ENCODE results near the gene DAB1.

The DAB1 gene

DNA sequence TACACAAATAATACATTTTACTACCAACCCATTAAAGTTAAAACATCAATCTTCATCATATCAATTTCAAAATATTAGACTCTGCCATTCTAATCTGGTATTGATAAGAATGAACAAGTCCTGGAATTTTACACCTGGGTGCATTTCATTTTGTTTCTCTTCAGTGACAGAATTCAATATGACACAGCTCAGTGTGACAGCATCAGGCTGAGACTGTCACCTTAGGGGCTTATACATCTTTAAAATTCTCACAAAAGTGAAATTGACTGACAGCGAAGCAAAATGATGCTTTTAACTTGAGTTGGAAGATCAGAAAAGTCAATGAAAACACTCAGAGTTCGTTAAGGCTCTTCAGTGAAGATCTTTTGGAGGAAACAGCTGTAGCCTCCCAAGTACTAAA lies 213.0 kb downstream of the DAB1 start:
- TF ChIP-seq, protein P1, sequence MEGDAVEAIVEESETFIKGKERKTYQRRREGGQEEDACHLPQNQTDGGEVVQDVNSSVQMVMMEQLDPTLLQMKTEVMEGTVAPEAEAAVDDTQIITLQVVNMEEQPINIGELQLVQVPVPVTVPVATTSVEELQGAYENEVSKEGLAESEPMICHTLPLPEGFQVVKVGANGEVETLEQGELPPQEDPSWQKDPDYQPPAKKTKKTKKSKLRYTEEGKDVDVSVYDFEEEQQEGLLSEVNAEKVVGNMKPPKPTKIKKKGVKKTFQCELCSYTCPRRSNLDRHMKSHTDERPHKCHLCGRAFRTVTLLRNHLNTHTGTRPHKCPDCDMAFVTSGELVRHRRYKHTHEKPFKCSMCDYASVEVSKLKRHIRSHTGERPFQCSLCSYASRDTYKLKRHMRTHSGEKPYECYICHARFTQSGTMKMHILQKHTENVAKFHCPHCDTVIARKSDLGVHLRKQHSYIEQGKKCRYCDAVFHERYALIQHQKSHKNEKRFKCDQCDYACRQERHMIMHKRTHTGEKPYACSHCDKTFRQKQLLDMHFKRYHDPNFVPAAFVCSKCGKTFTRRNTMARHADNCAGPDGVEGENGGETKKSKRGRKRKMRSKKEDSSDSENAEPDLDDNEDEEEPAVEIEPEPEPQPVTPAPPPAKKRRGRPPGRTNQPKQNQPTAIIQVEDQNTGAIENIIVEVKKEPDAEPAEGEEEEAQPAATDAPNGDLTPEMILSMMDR (conservative IDR thresholded peaks at IDR 0.05): no peak
- H3K27ac ChIP-seq: no peak overlapping the region

DNA sequence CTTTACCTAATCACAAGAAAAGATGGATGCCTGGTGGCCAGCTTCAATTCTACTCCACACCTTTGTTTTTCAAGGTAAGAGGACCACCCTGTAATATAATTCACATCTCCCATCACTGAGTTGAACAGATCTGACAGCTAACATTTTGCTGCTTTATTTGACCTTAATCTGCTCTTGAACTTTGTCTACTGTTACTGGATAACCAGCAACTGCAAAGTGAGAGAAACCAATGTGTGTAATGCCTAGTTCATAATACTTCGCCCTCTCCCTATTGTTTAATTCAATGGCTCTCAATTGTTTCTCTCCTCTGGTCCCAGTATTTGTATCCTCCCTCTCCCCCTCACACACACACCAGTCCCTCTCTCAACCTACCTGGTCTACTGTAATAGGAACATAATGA lies 214.4 kb downstream of the DAB1 start:
- H3K27ac ChIP-seq: no peak overlapping the region
- TF ChIP-seq, protein P1 (conservative IDR thresholded peaks at IDR 0.05): no peak

DNA sequence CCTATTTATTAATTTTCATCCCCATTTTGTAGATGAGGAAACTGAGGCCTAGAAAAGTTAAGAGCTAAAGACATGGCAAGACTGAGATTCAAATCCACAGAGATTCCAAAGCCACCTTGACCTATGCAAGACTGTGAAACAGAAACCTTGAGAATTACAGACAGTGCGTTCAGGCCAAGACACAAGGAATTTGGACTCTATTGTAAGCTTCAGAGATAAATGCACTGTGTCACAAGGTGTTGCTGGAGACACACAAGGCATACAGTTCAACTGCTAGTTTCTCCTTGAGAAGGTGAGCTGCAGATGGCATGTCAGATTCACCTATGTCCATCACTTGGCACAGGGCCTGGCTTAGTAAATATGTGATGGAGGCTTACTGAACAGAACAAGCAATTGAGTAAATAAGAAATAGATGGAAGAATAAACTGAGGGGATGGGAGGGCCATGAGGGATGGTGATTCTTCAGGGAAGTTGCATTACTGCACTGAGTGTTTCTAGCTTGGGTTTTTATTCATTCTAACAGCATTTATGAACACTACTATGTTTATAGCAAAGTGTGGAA lies 215.0 kb downstream of the DAB1 start:
- H3K27ac ChIP-seq: no peak overlapping the region
- TF ChIP-seq, protein P1 (conservative IDR thresholded peaks at IDR 0.05): no peak; the same call in 1 of the 2 replicates

DNA sequence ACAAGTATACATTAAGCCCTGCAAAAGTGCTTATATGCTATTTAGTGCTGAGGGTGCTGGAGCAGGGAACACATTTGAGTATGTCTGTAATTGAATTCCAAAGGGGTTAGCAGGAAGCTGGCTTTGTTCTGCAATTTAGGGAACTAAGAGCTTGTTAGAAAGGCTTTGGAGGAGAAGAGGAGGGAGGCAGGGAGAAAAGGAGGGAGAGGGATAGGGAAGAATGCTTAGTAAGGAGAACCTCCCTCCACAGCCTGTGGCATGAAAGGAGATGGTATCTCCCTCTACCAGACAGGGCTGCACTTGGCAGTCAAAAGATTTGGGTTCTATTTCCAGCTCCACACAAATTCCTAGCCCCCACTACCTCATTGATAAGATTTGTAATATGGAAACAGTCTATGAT lies 217.8 kb downstream of the DAB1 start:
- TF ChIP-seq, protein P1 (conservative IDR thresholded peaks at IDR 0.05): no peak
- no peak overlapping the region for H3K27ac ChIP-seq

DNA sequence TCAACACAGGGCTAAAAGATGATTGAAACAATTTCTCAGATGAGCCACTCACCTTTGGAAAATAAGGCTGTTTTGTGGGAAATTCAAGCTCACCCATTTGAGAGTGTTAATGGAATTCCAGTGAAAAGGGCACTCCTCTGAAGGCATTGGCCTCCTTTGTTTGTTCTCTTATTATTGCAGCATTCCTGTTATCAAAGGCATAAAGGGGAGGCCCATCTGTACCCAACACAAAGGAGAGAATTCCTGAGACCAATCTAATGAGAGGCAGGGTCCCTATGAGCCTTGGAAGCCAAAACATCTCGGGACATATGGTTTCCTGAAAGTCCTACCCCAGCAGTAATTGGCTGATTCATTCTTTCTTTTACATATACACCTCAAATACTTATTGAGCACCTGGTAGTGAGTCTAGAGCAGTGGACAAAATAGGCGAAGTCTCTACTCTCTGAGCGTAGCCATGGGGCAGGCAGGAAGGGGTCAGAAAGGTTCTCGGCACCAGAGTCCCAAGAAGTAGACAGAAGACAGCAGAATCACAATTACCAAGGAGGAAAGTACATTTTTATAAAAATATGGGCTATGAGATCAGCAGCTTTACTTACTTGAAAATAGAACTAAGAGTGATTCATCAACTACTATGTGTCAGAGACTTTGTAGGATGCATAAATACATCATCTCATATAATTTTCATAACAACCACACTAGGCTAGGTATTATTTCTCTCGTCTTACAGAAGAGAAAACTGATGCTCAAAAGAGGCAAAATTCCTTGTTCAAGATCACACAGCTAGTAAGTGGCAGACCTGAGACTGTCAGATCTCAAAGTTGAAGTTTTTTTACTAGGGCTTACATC lies 218.7 kb downstream of the DAB1 start:
- H3K27ac ChIP-seq: no peak overlapping the region
- TF ChIP-seq, protein P1 (conservative IDR thresholded peaks at IDR 0.05): no peak

DNA sequence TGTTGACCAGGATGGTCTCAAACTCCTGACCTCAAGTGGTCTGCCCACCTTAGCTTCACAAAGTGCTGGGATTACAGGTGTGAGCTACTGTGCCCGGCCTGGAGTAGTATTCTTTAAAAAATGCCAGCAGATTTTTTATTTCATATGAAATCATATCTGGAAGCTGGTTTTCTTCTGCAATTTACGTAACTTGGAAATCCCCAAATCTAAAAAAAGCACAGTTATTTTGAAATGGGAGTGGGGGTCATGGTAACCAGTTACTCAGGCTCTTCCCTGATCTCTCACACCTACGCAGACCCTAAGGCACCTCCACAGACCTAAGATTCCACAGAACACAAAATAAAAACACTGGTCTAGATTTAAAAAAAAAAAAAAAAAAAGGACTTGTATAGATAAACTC lies 219.8 kb downstream of the DAB1 start:
- H3K27ac ChIP-seq: no peak overlapping the region
- TF ChIP-seq, protein P1 (conservative IDR thresholded peaks at IDR 0.05): no peak

DNA sequence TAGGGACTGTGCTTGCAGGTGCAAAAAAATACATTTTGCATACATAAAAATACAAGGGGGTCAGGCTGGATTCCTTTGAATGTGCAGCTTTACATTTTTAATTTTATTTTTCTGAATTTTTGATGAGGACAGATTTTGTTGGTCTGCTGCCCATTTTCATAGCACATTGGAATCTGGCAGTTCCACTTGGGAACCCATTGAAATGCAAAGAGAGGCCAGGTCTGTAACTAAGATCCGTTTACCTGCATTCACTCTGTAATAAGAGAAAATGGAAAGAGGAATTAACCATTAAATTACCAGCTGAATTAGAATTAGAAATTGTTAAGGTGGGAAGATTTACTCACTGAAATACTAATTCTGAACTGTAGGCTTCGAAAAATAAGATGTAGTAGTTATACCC lies 221.6 kb downstream of the DAB1 start:
- TF ChIP-seq, protein P1 (conservative IDR thresholded peaks at IDR 0.05): no peak
- H3K27ac ChIP-seq: no peak overlapping the region

All from VCaP (cell line).